Thyroid gland (tissue), 4 donors: ENCODE data around the gene BICD1. TPM values are rescaled to one million over a fixed set of nuclear protein-coding genes. Genes with fewer than 3 reads are reported as not detected.

Experiments
- DNase-seq, 2 donors: peaks; one replicate each; pipeline ENCODE4 v3.0.0-alpha.2; 2019
- H3K27ac ChIP-seq, 3 donors: fragments of 200-600 bp; sonication (generic); 1 replicate in 2 of 3; 2 replicates in 1 of 3; pipeline ENCODE4 v1.5.1; 2016 to 2019; ENCODE audit warnings: mild to moderate bottlenecking in 1 of 3, moderate library complexity in 1 of 3
- H3K27me3 ChIP-seq: fragments of 200-600 bp; sonication (generic); one replicate; pipeline ENCODE4 v1.5.1; 2019
- H3K36me3 ChIP-seq, 2 donors: fragments of 200-600 bp; sonication (generic); one replicate each; pipeline ENCODE4 v1.5.1; 2016 to 2019
- H3K4me1 ChIP-seq, 2 donors: fragments of 200-600 bp; sonication (generic); one replicate each; pipeline ENCODE4 v1.5.1; 2017 to 2019
- H3K4me3 ChIP-seq, 3 donors: fragments of 200-600 bp; sonication (generic); replicated peaks in 1 of 3; 1 replicate in 2 of 3; 2 replicates in 1 of 3; pipeline ENCODE4 v1.5.1; 2016; ENCODE audit warnings: mild to moderate bottlenecking in 1 of 3
- H3K9me3 ChIP-seq: fragments of 200-600 bp; sonication (generic); one replicate; pipeline ENCODE4 v1.5.1; 2017
- POLR2A ChIP-seq, 2 donors: fragments of 450-650 bp; IDR thresholded peaks; one replicate each; pipeline ENCODE4 v1.6.1; 2017; ENCODE audit warnings: antibody characterized with exemption in 2 of 2, mild to moderate bottlenecking in 2 of 2, moderate library complexity in 1 of 2
- WGBS, 2 donors: methylation state at CpG; one replicate each; pipeline ENCODE4 v1.1.5; 2017; 5-methylcytosine and 5-hydroxymethylcytosine counted together
- intact Hi-C: fragments of 100-400 bp; cut with DNase I; formaldehyde crosslinking; loops from one replicate; pipeline ENCODE4 v1.15.1; 2023
- total RNA-seq, 4 donors: library from RNA; depleted of rRNA; stranded (reverse); fragments of >200 nt; gene quantifications; one replicate each; pipeline ENCODE4 v1.2.3, GENCODE V29; 2016
- TF ChIP-seq, protein P1 (sequence below), 6 experiments: fragments of 200-600 bp in 3 of 6; fragments of 450-650 bp in 3 of 6; sonication (generic) in 3 of 6; IDR thresholded peaks; one replicate each; pipeline ENCODE4 v1.5.1; 2016 to 2019; ENCODE audit warnings: antibody characterized with exemption in 6 of 6, mild to moderate bottlenecking in 2 of 6, inconsistent platforms in 1 of 6, moderate library complexity in 1 of 6

BICD1 gene
- total RNA-seq, 4 donors from 2014 or later, result 16.7 to 33.7 (median 24.7) TPM

DNA sequence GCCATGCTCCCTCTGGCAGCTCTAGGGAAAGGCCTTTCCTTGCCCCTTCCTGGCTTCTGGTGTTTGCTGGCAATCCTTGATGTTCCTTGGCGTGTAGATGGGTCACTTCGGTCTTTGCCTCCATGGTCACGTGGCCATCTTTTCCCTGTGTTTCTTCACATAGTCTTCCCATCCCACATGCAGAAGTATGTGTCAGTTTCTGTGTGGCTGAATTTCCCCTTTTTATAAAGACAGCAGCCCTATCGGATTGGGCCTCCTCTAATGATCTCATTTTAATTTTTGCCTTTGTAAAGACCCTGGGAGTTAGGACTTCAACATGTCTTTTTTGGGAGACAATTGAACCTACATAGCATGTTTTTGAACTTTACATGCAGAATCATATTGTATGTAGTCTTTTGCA lies 185.5 kb downstream of the BICD1 start:
- DNase-seq, result no peak
- 92 to 96% methylated on average over 4 of the region's 4 CpGs for WGBS, 2 donors
- no peak overlapping the region for H3K27ac ChIP-seq

DNA sequence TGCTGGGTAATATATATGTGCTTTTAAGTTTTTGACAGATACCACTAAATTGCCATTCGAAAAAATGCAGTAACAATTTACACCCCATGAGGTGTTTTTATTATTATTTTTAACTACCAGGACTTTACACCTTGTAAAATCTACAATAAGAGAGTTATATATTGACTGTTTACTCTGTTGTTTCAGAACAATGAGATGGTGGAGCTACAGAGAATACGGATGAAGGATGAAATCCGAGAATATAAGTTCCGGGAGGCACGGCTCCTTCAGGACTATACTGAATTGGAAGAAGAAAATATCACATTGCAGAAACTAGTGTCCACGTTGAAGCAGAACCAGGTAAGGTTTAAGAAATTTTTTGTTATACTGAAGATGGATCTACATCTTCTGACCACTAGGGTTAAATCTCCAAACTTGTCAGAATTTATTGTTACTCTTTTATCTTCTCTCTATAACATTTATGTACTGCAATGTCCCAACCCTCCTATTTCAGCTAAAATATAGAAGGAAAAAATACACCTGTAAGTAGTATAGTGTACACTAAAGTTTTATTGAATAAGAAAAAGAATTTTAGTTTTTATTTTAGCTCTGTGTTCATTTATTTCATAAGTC lies 187.3 kb downstream of the BICD1 start:
- Histone ChIP-seq H3K4me3 (no peak overlapping the region), H3K4me1 (peaks cover 0 to 11% of the 10 kb centered on the region in 2 donors), H3K27me3 (no peaks in the 10 kb centered on the region), H3K36me3 (no peaks in the 10 kb centered on the region), H3K27ac (no peak overlapping the region), H3K9me3 (no peaks in the 10 kb centered on the region)
- TF ChIP-seq, protein P1, sequence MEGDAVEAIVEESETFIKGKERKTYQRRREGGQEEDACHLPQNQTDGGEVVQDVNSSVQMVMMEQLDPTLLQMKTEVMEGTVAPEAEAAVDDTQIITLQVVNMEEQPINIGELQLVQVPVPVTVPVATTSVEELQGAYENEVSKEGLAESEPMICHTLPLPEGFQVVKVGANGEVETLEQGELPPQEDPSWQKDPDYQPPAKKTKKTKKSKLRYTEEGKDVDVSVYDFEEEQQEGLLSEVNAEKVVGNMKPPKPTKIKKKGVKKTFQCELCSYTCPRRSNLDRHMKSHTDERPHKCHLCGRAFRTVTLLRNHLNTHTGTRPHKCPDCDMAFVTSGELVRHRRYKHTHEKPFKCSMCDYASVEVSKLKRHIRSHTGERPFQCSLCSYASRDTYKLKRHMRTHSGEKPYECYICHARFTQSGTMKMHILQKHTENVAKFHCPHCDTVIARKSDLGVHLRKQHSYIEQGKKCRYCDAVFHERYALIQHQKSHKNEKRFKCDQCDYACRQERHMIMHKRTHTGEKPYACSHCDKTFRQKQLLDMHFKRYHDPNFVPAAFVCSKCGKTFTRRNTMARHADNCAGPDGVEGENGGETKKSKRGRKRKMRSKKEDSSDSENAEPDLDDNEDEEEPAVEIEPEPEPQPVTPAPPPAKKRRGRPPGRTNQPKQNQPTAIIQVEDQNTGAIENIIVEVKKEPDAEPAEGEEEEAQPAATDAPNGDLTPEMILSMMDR (IDR thresholded peaks at IDR 0.05), result no peak
- no peak for TF ChIP-seq POLR2A (IDR thresholded peaks at IDR 0.05)
- intact Hi-C loops, result no loop called here
- 96% methylated on average over 6 of the region's 6 CpGs for WGBS, 2 donors
- no peak for DNase-seq

More for the DNA sequence above, 185.5 kb downstream of the BICD1 start:
- H3K4me1 ChIP-seq, result peaks cover 0 to 11% of the 10 kb centered on the region in 2 donors
- no peaks in the 10 kb centered on the region for H3K9me3 ChIP-seq
- H3K27me3 ChIP-seq, result no peaks in the 10 kb centered on the region
- TF ChIP-seq, protein P1 (IDR thresholded peaks at IDR 0.05), result no peak
- no peak for TF ChIP-seq POLR2A (IDR thresholded peaks at IDR 0.05)
- H3K4me3 ChIP-seq, result no peak overlapping the region
- no peaks in the 10 kb centered on the region for H3K36me3 ChIP-seq
- intact Hi-C loops, result no loop called here

DNA sequence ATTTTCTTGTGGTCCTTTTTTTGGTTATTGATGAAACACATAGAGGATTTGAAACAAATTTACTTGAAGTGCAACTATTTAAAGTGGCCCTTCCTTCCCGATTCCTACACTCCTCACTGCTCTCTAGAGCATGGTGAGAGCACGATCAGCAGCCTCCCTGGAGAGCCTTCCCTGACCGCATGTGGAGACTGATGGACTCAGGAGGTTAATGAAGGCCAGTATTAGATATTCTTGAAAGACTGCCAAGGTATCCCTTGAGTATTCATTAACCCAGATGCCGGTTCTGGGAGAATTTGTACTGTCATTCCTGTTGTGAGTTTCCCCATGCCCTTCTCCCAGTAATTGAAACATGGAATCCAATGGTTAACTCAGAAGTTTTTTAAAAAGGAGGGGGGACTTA lies 189.9 kb downstream of the BICD1 start:
- no peaks in the 10 kb centered on the region for H3K27me3 ChIP-seq
- peak in 1 of 2 donors; percentile 29 for DNase-seq
- TF ChIP-seq, protein P1 (IDR thresholded peaks at IDR 0.05), result no peak
- no peak for TF ChIP-seq POLR2A (IDR thresholded peaks at IDR 0.05)
- no peaks in the 10 kb centered on the region for H3K36me3 ChIP-seq
- intact Hi-C loops, result no loop called here
- WGBS, 2 donors, result 18 to 33% methylated on average over 4 of the region's 4 CpGs
- H3K4me3 ChIP-seq, result no peak overlapping the region
- H3K27ac ChIP-seq, result no peak overlapping the region
- H3K4me1 ChIP-seq, result peaks cover 0 to 5% of the 10 kb centered on the region in 2 donors
- H3K9me3 ChIP-seq, result no peaks in the 10 kb centered on the region

DNA sequence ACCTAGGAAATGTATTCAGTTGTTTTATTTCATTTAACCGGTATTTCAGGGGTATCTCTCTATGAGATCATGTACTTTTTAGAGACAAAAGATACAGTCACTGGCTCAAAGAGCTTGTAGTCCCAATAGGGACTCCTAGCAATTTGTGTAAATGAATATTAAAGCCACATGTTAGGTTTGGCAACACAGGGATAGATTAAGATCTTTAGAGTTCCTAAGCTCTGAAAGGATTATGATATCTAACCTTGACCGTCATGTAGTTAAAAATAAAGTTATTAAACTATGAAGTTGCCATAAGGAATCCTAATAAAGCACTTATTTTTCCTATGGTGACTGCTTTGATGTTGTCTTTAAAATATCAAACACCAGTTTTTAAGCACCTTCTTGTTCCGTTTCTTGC lies 192.3 kb downstream of the BICD1 start:
- DNase-seq, result no peak
- intact Hi-C loops, result no loop called here
- H3K36me3 ChIP-seq, result no peaks in the 10 kb centered on the region
- H3K9me3 ChIP-seq, result no peaks in the 10 kb centered on the region
- H3K4me3 ChIP-seq, result no peak overlapping the region
- 87 to 90% methylated on average over 3 of the region's 3 CpGs for WGBS, 2 donors
- H3K27ac ChIP-seq, result no peak overlapping the region
- H3K27me3 ChIP-seq, result no peaks in the 10 kb centered on the region
- TF ChIP-seq POLR2A (IDR thresholded peaks at IDR 0.05), result no peak
- TF ChIP-seq, protein P1 (IDR thresholded peaks at IDR 0.05), result no peak
- H3K4me1 ChIP-seq, result peaks cover 0 to 5% of the 10 kb centered on the region in 2 donors

DNA sequence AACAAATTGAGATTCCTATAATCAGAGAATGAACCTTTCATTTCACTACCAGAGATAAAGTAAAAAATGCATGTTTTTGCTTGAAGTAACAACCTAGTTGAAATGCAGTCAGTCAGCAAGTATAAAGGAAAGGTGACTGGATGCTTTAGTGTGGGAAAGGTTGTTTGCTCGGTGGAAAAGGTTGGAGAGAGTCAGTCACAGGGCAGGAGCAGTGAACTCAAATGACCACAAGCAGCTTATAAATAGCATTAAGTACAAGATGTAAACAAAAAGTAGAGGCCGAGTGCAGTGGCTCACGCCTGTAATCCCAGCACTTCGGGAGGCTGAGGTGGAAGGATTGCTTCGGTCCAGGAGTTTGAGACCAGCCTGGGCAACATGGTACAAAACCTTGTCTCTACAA lies 194.6 kb downstream of the BICD1 start:
- no peaks in the 10 kb centered on the region for H3K27me3 ChIP-seq
- H3K4me1 ChIP-seq, result peaks cover 0 to 5% of the 10 kb centered on the region in 2 donors
- DNase-seq, result no peak
- H3K4me3 ChIP-seq, result no peak overlapping the region
- intact Hi-C loops, result loop anchor here (10.0 kb wide), 2 partner anchors 236 to 646 kb away; partner anchors contain the start of gene ETFBKMT
- H3K27ac ChIP-seq, result no peak overlapping the region
- TF ChIP-seq POLR2A (IDR thresholded peaks at IDR 0.05), result no peak
- TF ChIP-seq, protein P1 (IDR thresholded peaks at IDR 0.05), result no peak
- H3K36me3 ChIP-seq, result no peaks in the 10 kb centered on the region
- WGBS, 2 donors, result 91 to 93% methylated on average over 5 of the region's 5 CpGs
- H3K9me3 ChIP-seq, result no peaks in the 10 kb centered on the region
